H1 (cell line): ENCODE measurements around the gene NEDD4. TPM values are rescaled to one million over a fixed set of nuclear protein-coding genes. Genes with fewer than 3 reads are reported as not detected.

Source experiments
- CTCF ChIA-PET: fragments of 300-600 bp; sonication (Branson Sonifier 250); formaldehyde crosslinking; loops from one replicate; lab custom pipeline; 2021; ENCODE audit not compliant: partially characterized antibody; lab: Charles Lee
- POLR2A ChIA-PET: fragments of 300-600 bp; sonication (Branson Sonifier 250); formaldehyde crosslinking; loops from one replicate; lab custom pipeline; 2021; ENCODE audit warnings: inconsistent platforms; ENCODE audit not compliant: partially characterized antibody; lab: Charles Lee
- DNase-seq, 2 experiments: peaks; one replicate each; pipeline versions ENCODE4 v3.0.0 to v3.0.0-alpha.2; 2010 to 2022; ENCODE audit warnings: low spot score in 2 of 2, low read depth in 1 of 2, mixed read lengths in 1 of 2
- FAIRE-seq: peaks from 2 replicates; lab custom pipeline; 2011; peaks lifted over from hg19 to GRCh38; lab: Jason Lieb, UNC
- H2AFZ ChIP-seq: 2 replicates; pipeline ENCODE4 v1.8.1; 2012; ENCODE audit warnings: low read length, inconsistent platforms
- H2AK5ac ChIP-seq: 2 replicates; pipeline ENCODE4 v1.6.1; 2013; ENCODE audit warnings: low read depth, low read length
- H2BK120ac ChIP-seq: replicated peaks from 2 replicates; pipeline ENCODE3; 2013; ENCODE audit warnings: low read depth, low read length, inconsistent platforms
- H2BK12ac ChIP-seq: 2 replicates; pipeline ENCODE4 v1.6.1; 2013; ENCODE audit warnings: low read depth, low read length
- H2BK15ac ChIP-seq: 2 replicates; pipeline ENCODE4 v1.6.1; 2013; ENCODE audit warnings: low read length
- H2BK20ac ChIP-seq: 2 replicates; pipeline ENCODE4 v1.6.1; 2013; ENCODE audit warnings: low read length
- H2BK5ac ChIP-seq: 2 replicates; pipeline ENCODE4 v1.6.1; 2013; ENCODE audit warnings: low read depth, low read length
- H3K14ac ChIP-seq: 2 replicates; pipeline ENCODE4 v1.6.1; 2013; ENCODE audit warnings: inconsistent platforms; ENCODE audit not compliant: insufficient read length
- H3K18ac ChIP-seq: 2 replicates; pipeline ENCODE4 v1.6.1; 2013; ENCODE audit warnings: low read length; ENCODE audit errors: extremely low read depth
- H3K23ac ChIP-seq: 2 replicates; pipeline ENCODE4 v1.6.1; 2013; ENCODE audit warnings: inconsistent platforms; ENCODE audit not compliant: insufficient read length
- H3K23me2 ChIP-seq: 2 replicates; pipeline ENCODE4 v1.6.1; 2013; ENCODE audit warnings: low read depth, low read length
- H3K27ac ChIP-seq: 2 replicates; pipeline ENCODE4 v1.6.1; 2011; ENCODE audit warnings: low read depth, low read length, inconsistent platforms
- H3K27me3 ChIP-seq, 4 experiments: replicated peaks in 1 of 4; 1 replicate in 1 of 4; 2 replicates in 3 of 4; pipeline versions ENCODE4 v1.6.1 to v1.8.1; 2011 to 2013; ENCODE audit warnings: low read length in 3 of 4, mild to moderate bottlenecking in 3 of 4, inconsistent platforms in 2 of 4, mixed read lengths in 2 of 4, moderate library complexity in 1 of 4; ENCODE audit not compliant: control insufficient read depth in 3 of 4, insufficient read depth in 3 of 4; ENCODE audit errors: extremely low read depth in 1 of 4
- H3K36me3 ChIP-seq, 4 experiments: 2 replicates each; pipeline versions ENCODE4 v1.6.1 to v1.8.1; 2011 to 2013; ENCODE audit warnings: mild to moderate bottlenecking in 4 of 4, low read length in 3 of 4, moderate library complexity in 2 of 4, control low read depth in 1 of 4, inconsistent platforms in 1 of 4; ENCODE audit not compliant: insufficient read depth in 4 of 4, control insufficient read depth in 2 of 4
- H3K4ac ChIP-seq: replicated peaks from 2 replicates; pipeline ENCODE3; 2013; ENCODE audit warnings: low read length, low read depth, mixed read lengths, inconsistent platforms; ENCODE audit not compliant: insufficient read length
- H3K4me1 ChIP-seq, 4 experiments: replicated peaks in 1 of 4; 1 replicate in 1 of 4; 2 replicates in 3 of 4; pipeline versions ENCODE4 v1.6.1 to v1.8.1; 2011 to 2013; ENCODE audit warnings: low read length in 3 of 4, inconsistent platforms in 2 of 4, mixed read lengths in 1 of 4; ENCODE audit not compliant: insufficient read depth in 4 of 4, control insufficient read depth in 3 of 4
- H3K4me2 ChIP-seq, 2 experiments: 2 replicates each; pipeline versions ENCODE4 v1.6.1 to v1.8.1; 2011 to 2013; ENCODE audit warnings: low read depth in 2 of 2, low read length in 2 of 2, control low read depth in 1 of 2, inconsistent platforms in 1 of 2, mild to moderate bottlenecking in 1 of 2; ENCODE audit not compliant: insufficient read depth in 1 of 2
- H3K4me3 ChIP-seq, 4 experiments: fragments of 200-600, 300-600 bp in 1 of 4; sonication (generic), shearing (Covaris generic), sonication (Bioruptor Twin) in 1 of 4; 2 replicates each; pipeline versions ENCODE4 v1.5.1 to v1.8.1; 2011 to 2016; ENCODE audit warnings: low read length in 4 of 4, low read depth in 3 of 4, control low read depth in 2 of 4, inconsistent platforms in 2 of 4, mild to moderate bottlenecking in 2 of 4, mixed read lengths in 1 of 4, moderate library complexity in 1 of 4; ENCODE audit not compliant: insufficient read depth in 2 of 4; ENCODE audit errors: extremely low read depth in 1 of 4
- H3K56ac ChIP-seq: replicated peaks from 2 replicates; pipeline ENCODE3; 2013; ENCODE audit warnings: low read depth, mild to moderate bottlenecking, mixed read lengths, low read length, inconsistent platforms; ENCODE audit not compliant: insufficient read length
- H3K79me1 ChIP-seq: 2 replicates; pipeline ENCODE4 v1.6.1; 2013; ENCODE audit warnings: low read depth, low read length, control low read depth
- H3K79me2 ChIP-seq, 2 experiments: 2 replicates each; pipeline versions ENCODE4 v1.6.1 to v1.8.1; 2012 to 2013; ENCODE audit warnings: low read length in 2 of 2, mild to moderate bottlenecking in 2 of 2, inconsistent platforms in 1 of 2; ENCODE audit not compliant: insufficient read depth in 2 of 2, control insufficient read depth in 1 of 2
- H3K9ac ChIP-seq, 4 experiments: replicated peaks in 1 of 4; 1 replicate in 1 of 4; 2 replicates in 3 of 4; pipeline versions ENCODE4 v1.6.1 to v1.8.1; 2011 to 2013; ENCODE audit warnings: low read depth in 3 of 4, low read length in 3 of 4, control low read depth in 2 of 4, mild to moderate bottlenecking in 2 of 4, moderate library complexity in 2 of 4, inconsistent platforms in 1 of 4; ENCODE audit errors: extremely low read depth in 1 of 4
- H3K9me3 ChIP-seq, 2 experiments: 2 replicates each; pipeline versions ENCODE4 v1.6.1 to v1.8.1; 2012 to 2013; ENCODE audit warnings: mild to moderate bottlenecking in 2 of 2, moderate library complexity in 2 of 2, control low read depth in 1 of 2, inconsistent platforms in 1 of 2, low read depth in 1 of 2, low read length in 1 of 2, mixed read lengths in 1 of 2; ENCODE audit not compliant: insufficient read depth in 2 of 2
- H4K20me1 ChIP-seq, 2 experiments: replicated peaks in 1 of 2; 2 replicates each; pipeline versions ENCODE3 to v1.8.1; 2011 to 2013; ENCODE audit warnings: inconsistent platforms in 2 of 2, low read length in 2 of 2, mild to moderate bottlenecking in 1 of 2; ENCODE audit not compliant: insufficient read depth in 2 of 2, control insufficient read depth in 1 of 2
- H4K5ac ChIP-seq: 2 replicates; pipeline ENCODE4 v1.6.1; 2013; ENCODE audit warnings: low read length, low read depth, mixed read lengths, inconsistent platforms; ENCODE audit not compliant: insufficient read length
- H4K8ac ChIP-seq: 2 replicates; pipeline ENCODE4 v1.8.0; 2013; ENCODE audit warnings: mild to moderate bottlenecking, moderate library complexity, low read length, inconsistent platforms; ENCODE audit not compliant: insufficient read depth; ENCODE audit errors: extremely low read depth
- H4K91ac ChIP-seq: replicated peaks from 2 replicates; pipeline ENCODE3; 2013; ENCODE audit warnings: low read length, mixed read lengths, inconsistent platforms; ENCODE audit not compliant: insufficient read length
- FOSL1 ChIP-seq: IDR thresholded peaks from 2 replicates; pipeline ENCODE4 v1.6.1; 2011; ENCODE audit warnings: mild to moderate bottlenecking, low read depth, low read length, moderate library complexity; ENCODE audit not compliant: insufficient read depth
- NRF1 ChIP-seq: IDR thresholded peaks from 2 replicates; pipeline ENCODE4 v1.6.1; 2011; ENCODE audit warnings: mild to moderate bottlenecking, low read depth, low read length, improper control_type of control experiment
- POLR2A ChIP-seq, 2 experiments: IDR thresholded peaks; 1 replicate in 1 of 2; 2 replicates in 1 of 2; pipeline ENCODE4 v1.6.1; 2011; ENCODE audit warnings: low read depth in 2 of 2, low read length in 2 of 2, mild to moderate bottlenecking in 2 of 2; ENCODE audit errors: control extremely low read depth in 1 of 2
- POLR2AphosphoS5 ChIP-seq: IDR thresholded peaks from 2 replicates; pipeline ENCODE4 v1.6.1; 2011; ENCODE audit warnings: low read depth, low read length
- SIRT6 ChIP-seq: IDR thresholded peaks from one replicate; pipeline ENCODE4 v1.7.1; 2012; ENCODE audit warnings: low read length, inconsistent platforms
- SRF ChIP-seq: IDR thresholded peaks from 2 replicates; pipeline ENCODE4 v1.6.1; 2011; ENCODE audit warnings: mild to moderate bottlenecking, low read depth, low read length, moderate library complexity
- YY1 ChIP-seq: IDR thresholded peaks from 2 replicates; pipeline ENCODE4 v1.6.1; 2011; ENCODE audit warnings: low read depth, mild to moderate bottlenecking, low read length
- WGBS, 2 experiments: shearing (Covaris generic) in 1 of 2; methylation state at CpG; one replicate each; pipeline versions ENCODE4 v1.1.6 to v1.1.7; 2013 to 2015; ENCODE audit warnings: low lambda C conversion rate in 2 of 2, mixed read lengths in 2 of 2, inconsistent platforms in 1 of 2, low coverage in 1 of 2, missing lambda C conversion rate in 1 of 2; ENCODE audit not compliant: insufficient replicate concordance in 2 of 2, insufficient coverage in 1 of 2, insufficient read length in 1 of 2; ENCODE audit errors: extremely low coverage in 1 of 2, missing lambda C conversion rate in 1 of 2; 5-methylcytosine and 5-hydroxymethylcytosine counted together
- polyA plus RNA-seq, 7 experiments: library from polyadenylated mRNA; depleted of rRNA in 3 of 7; stranded (reverse) in 5 of 7; unstranded in 2 of 7; fragments of >200 nt in 5 of 7; fragments of 200-250 nt in 2 of 7; gene quantifications; 1 replicate in 5 of 7; 2 replicates in 1 of 7; 4 replicates in 1 of 7; pipeline versions ENCODE4 v1.2.1 to v1.2.3, GENCODE V29; 2011 to 2013; ENCODE audit warnings: missing spikeins in 2 of 7, mixed read lengths in 2 of 7
- total RNA-seq: library from RNA; stranded (reverse); fragmentation: NEBNext Ultra II Directional; extraction: Animal tissue kit (Norgen Biotek cat#: 25700); gene quantifications from 2 replicates; pipeline ENCODE4 v1.2.1, GENCODE V29; 2021
- TF ChIP-seq, protein P1 (sequence below): IDR thresholded peaks from 2 replicates; pipeline ENCODE4 v1.6.1; 2012; ENCODE audit warnings: inconsistent platforms

NEDD4 gene
- total and polyA plus RNA-seq, 2 of the 8 experiments (the other 6 are each of a cell fraction or from before 2014, with no cell fraction given), result 0.95 to 3.9 TPM

DNA sequence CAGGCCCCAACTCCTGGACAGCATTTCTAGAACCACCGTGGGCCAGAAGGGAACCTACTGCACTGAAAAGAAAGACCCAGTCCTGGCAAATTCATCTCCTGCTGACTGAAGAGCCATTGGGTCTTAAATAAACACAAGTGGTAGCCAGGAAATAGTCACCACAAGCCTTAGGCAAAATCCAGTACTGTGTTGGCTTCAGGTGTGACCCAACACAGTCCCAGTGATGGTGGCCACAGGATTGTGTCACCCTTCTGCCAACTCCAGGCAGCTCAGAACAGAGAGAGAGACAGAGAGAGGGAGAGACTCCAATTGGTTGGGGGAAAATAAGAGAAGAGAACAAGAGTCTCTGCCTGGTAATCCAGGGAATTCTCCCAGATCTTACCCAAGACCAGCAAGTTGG lies 23.1 kb downstream of the NEDD4 start:
- no peak overlapping the region for H3K23ac ChIP-seq
- no peak overlapping the region for H3K4me3 ChIP-seq
- H2BK12ac ChIP-seq, result no peak overlapping the region
- no peak overlapping the region for H2AFZ ChIP-seq
- no peaks in the 10 kb centered on the region for H3K9me3 ChIP-seq
- TF ChIP-seq SRF, result no peak
- TF ChIP-seq POLR2AphosphoS5, result no peak
- no peak for TF ChIP-seq NRF1
- TF ChIP-seq SIRT6, result no peak
- TF ChIP-seq, protein P1, sequence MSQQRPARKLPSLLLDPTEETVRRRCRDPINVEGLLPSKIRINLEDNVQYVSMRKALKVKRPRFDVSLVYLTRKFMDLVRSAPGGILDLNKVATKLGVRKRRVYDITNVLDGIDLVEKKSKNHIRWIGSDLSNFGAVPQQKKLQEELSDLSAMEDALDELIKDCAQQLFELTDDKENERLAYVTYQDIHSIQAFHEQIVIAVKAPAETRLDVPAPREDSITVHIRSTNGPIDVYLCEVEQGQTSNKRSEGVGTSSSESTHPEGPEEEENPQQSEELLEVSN, result no peak
- no peak for TF ChIP-seq FOSL1
- TF ChIP-seq POLR2A (IDR thresholded peaks at IDR 0.05; ENCODE audit: control extremely low read depth in 1 of 2, low read depth in 2 of 2, low read length in 2 of 2), result no peak
- TF ChIP-seq YY1, result no peak
- TF ChIP-seq, all 59 proteins: peak for 0
- no peak overlapping the region for H4K8ac ChIP-seq
- no peaks in the 10 kb centered on the region for H3K36me3 ChIP-seq
- no peak for DNase-seq
- H3K23me2 ChIP-seq, result no peaks in the 10 kb centered on the region; the same call in 1 of the 2 replicates
- H3K27me3 ChIP-seq, result no peaks in the 10 kb centered on the region
- H3K4me1 ChIP-seq, result no peaks in the 10 kb centered on the region
- CTCF ChIA-PET, result interaction anchor here (1.2 kb wide), 1 partner anchor 120 kb away, joined by 4 read pairs; no protein-coding TSS in a partner anchor
- no peak overlapping the region for H2BK5ac ChIP-seq
- no peak overlapping the region for H4K5ac ChIP-seq
- H2BK20ac ChIP-seq, result no peak overlapping the region
- no peak overlapping the region for H3K14ac ChIP-seq
- no peak overlapping the region for H2AK5ac ChIP-seq
- H3K4me2 ChIP-seq, result no peak overlapping the region
- H3K79me2 ChIP-seq, result no peaks in the 10 kb centered on the region
- no peaks in the 10 kb centered on the region for H3K79me1 ChIP-seq
- no peaks in the 10 kb centered on the region for H4K20me1 ChIP-seq
- no peak overlapping the region for H3K56ac ChIP-seq
- no peak overlapping the region for H3K27ac ChIP-seq
- POLR2A ChIA-PET, result no interaction called here
- 100% methylated on average over 1 of the region's 1 CpG; no CpG with 5 or more reads in 1 of the 2 experiments for WGBS, 2 experiments
- no peak for FAIRE-seq
- H3K9ac ChIP-seq, result no peak overlapping the region
- no peak overlapping the region for H2BK15ac ChIP-seq
- no peak overlapping the region for H2BK120ac ChIP-seq
- no peak overlapping the region for H4K91ac ChIP-seq
- H3K18ac ChIP-seq, result no peak overlapping the region
- H3K4ac ChIP-seq, result no peak overlapping the region
